Stimulated activated CD4-positive, alpha-beta T cell treated with anti-CD3 and anti-CD28 coated beads, Interleukin-12 subunit alpha, Interleukin-12 subunit beta, amount 100 ng/mL, for 4 hours (primary cell): ENCODE measurements around the gene VPS52.
A peak's percentile ranks its signal among the peaks of the same experiment; 100 is the strongest.
"Not testable (repeated sequence)": the region's sequence is repeated elsewhere in the genome, so short reads cannot be mapped to it uniquely, and the experiment has no call there.

Experiments used
- DNase-seq: peaks from one replicate; pipeline ENCODE4 v3.0.0-alpha.2; 2020

The VPS52 gene

GRCh38 chr6:33304216-33304615 is 32.5 kb upstream of the VPS52 start:
- no peak for DNase-seq

- no peak for DNase-seq
Observed at GRCh38 chr6:33301877-33302276, 30.2 kb upstream of the VPS52 start.

- peak; percentile 94 for DNase-seq
Observed at GRCh38 chr6:33299237-33299944, 27.7 kb upstream of the VPS52 start.

GRCh38 chr6:33298773-33299236 is 27.1 kb upstream of the VPS52 start, which contains the start of gene RGL2:
Gene RGL2 (minus strand): TSS chr6:33298942. CDS start chr6:33298610, 332 bp downstream.
- DNase-seq: peak; percentile 61

- no peak for DNase-seq
Observed at GRCh38 chr6:33297956-33298772, 26.5 kb upstream of the VPS52 start.

GRCh38 chr6:33297406-33297955 is 25.8 kb upstream of the VPS52 start:
- DNase-seq: no peak

- DNase-seq: no peak
Observed at GRCh38 chr6:33296797-33297405, 25.2 kb upstream of the VPS52 start.

GRCh38 chr6:33295621-33296369 is 24.1 kb upstream of the VPS52 start:
- no peak for DNase-seq

GRCh38 chr6:33294086-33294823 is 22.6 kb upstream of the VPS52 start:
- no peak for DNase-seq

- no peak for DNase-seq
Observed at GRCh38 chr6:33292996-33293682, 21.5 kb upstream of the VPS52 start.

- DNase-seq: no peak
Observed at GRCh38 chr6:33290459-33290858, 18.8 kb upstream of the VPS52 start.

- no peak for DNase-seq
Observed at GRCh38 chr6:33289784-33290315, 18.2 kb upstream of the VPS52 start.

GRCh38 chr6:33288921-33289783 is 17.5 kb upstream of the VPS52 start, which contains the start of the genes PFDN6 and WDR46:
Gene PFDN6 (plus strand): TSS chr6:33289601. CDS start chr6:33289857, 256 bp downstream.
Gene WDR46 (minus strand): TSS chr6:33289239. CDS start chr6:33289170, 69 bp downstream.
- peak; percentile 65 for DNase-seq

- DNase-seq: no peak
Observed at GRCh38 chr6:33288141-33288920, 16.7 kb upstream of the VPS52 start.

GRCh38 chr6:33286946-33287914 is 15.6 kb upstream of the VPS52 start:
- no peak for DNase-seq

GRCh38 chr6:33285214-33285613 is 13.5 kb upstream of the VPS52 start:
- not testable (repeated sequence) for DNase-seq

- DNase-seq: no peak
Observed at GRCh38 chr6:33280539-33280938, 8.9 kb upstream of the VPS52 start.
